ENCODE results near the gene CTCFL. TPM values are rescaled to one million over a fixed set of nuclear protein-coding genes. Genes with fewer than 3 reads are reported as not detected.

The CTCFL gene
- total and polyA plus RNA-seq, 4 donors, result 0.05 to 0.08 (median 0.08) TPM; not detected in 1

DNA sequence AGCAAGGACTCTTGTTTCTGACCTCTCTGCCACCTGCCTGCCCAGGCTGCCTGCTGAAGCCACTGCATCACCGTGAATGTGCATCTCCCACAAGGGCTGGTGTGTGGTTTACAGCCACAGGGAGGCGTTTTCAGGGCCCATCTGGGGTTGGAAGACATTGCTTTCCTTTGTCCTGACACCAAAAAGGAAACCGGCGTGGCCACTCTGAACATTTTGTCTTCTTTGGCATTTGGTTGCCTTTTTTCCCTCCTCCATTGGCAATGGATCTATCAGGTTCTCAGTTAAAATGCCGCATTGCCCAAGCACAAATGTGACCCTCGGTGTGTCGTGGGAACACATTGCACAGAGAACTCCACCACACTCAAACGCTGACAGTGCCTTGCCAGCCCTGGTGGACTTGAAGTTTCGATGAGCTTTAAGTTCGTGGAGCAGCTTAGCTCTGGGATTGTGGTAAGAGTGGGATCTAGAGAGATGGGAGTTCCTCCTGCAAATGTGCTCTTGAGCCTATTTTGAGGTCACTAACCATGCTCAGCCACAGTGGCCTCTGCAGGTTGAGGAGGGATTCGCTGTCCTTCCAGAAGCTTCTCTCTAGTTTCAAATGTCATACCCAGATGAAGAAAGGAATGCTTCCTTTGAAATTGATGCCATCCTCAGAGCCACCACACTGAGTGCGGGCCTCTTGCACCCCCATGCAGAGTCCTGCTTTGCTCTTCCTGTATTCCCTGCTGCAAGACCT lies 21.2 kb upstream of the CTCFL start:
- DNase-seq (ENCODE audit: low spot score), result no peak
- TF ChIP-seq JUND (IDR thresholded peaks at IDR 0.05) (no peak), GABPA (IDR thresholded peaks at IDR 0.05 in 1 of 2, conservative IDR thresholded peaks at IDR 0.05 in 1 of 2) (no peak), RXRA (IDR thresholded peaks at IDR 0.05) (peak in 1 of 2 donors; percentile 86), HNF4G (IDR thresholded peaks at IDR 0.05) (no peak), RAD21 (IDR thresholded peaks at IDR 0.05) (peak in 1 of 2 donors; percentile 43), HNF4A (conservative IDR thresholded peaks at IDR 0.05) (peak in 1 of 2 donors; percentile 73), FOXA1 (IDR thresholded peaks at IDR 0.05) (no peak), YY1 (IDR thresholded peaks at IDR 0.05) (peak; percentile 91), TAF1 (conservative IDR thresholded peaks at IDR 0.05) (no peak), FOXA2 (IDR thresholded peaks at IDR 0.05) (peak; percentile 39), EGR1 (IDR thresholded peaks at IDR 0.05; ENCODE audit: low read depth in 2 of 2) (peak in 1 of 2 donors; percentile 48), SP1 (IDR thresholded peaks at IDR 0.05) (no peak), NR2F2 (IDR thresholded peaks at IDR 0.05) (no peak)
- TF ChIP-seq, protein P1, sequence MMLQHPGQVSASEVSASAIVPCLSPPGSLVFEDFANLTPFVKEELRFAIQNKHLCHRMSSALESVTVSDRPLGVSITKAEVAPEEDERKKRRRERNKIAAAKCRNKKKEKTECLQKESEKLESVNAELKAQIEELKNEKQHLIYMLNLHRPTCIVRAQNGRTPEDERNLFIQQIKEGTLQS (IDR thresholded peaks at IDR 0.05), result no peak
- TF ChIP-seq, protein P2, sequence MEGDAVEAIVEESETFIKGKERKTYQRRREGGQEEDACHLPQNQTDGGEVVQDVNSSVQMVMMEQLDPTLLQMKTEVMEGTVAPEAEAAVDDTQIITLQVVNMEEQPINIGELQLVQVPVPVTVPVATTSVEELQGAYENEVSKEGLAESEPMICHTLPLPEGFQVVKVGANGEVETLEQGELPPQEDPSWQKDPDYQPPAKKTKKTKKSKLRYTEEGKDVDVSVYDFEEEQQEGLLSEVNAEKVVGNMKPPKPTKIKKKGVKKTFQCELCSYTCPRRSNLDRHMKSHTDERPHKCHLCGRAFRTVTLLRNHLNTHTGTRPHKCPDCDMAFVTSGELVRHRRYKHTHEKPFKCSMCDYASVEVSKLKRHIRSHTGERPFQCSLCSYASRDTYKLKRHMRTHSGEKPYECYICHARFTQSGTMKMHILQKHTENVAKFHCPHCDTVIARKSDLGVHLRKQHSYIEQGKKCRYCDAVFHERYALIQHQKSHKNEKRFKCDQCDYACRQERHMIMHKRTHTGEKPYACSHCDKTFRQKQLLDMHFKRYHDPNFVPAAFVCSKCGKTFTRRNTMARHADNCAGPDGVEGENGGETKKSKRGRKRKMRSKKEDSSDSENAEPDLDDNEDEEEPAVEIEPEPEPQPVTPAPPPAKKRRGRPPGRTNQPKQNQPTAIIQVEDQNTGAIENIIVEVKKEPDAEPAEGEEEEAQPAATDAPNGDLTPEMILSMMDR (IDR thresholded peaks at IDR 0.05; ENCODE audit: low read depth, low read length, missing input control), result peak; percentile 24
- TF ChIP-seq, protein P3, sequence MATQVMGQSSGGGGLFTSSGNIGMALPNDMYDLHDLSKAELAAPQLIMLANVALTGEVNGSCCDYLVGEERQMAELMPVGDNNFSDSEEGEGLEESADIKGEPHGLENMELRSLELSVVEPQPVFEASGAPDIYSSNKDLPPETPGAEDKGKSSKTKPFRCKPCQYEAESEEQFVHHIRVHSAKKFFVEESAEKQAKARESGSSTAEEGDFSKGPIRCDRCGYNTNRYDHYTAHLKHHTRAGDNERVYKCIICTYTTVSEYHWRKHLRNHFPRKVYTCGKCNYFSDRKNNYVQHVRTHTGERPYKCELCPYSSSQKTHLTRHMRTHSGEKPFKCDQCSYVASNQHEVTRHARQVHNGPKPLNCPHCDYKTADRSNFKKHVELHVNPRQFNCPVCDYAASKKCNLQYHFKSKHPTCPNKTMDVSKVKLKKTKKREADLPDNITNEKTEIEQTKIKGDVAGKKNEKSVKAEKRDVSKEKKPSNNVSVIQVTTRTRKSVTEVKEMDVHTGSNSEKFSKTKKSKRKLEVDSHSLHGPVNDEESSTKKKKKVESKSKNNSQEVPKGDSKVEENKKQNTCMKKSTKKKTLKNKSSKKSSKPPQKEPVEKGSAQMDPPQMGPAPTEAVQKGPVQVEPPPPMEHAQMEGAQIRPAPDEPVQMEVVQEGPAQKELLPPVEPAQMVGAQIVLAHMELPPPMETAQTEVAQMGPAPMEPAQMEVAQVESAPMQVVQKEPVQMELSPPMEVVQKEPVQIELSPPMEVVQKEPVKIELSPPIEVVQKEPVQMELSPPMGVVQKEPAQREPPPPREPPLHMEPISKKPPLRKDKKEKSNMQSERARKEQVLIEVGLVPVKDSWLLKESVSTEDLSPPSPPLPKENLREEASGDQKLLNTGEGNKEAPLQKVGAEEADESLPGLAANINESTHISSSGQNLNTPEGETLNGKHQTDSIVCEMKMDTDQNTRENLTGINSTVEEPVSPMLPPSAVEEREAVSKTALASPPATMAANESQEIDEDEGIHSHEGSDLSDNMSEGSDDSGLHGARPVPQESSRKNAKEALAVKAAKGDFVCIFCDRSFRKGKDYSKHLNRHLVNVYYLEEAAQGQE (IDR thresholded peaks at IDR 0.05), result peak; percentile 65
- TF ChIP-seq, protein P4, sequence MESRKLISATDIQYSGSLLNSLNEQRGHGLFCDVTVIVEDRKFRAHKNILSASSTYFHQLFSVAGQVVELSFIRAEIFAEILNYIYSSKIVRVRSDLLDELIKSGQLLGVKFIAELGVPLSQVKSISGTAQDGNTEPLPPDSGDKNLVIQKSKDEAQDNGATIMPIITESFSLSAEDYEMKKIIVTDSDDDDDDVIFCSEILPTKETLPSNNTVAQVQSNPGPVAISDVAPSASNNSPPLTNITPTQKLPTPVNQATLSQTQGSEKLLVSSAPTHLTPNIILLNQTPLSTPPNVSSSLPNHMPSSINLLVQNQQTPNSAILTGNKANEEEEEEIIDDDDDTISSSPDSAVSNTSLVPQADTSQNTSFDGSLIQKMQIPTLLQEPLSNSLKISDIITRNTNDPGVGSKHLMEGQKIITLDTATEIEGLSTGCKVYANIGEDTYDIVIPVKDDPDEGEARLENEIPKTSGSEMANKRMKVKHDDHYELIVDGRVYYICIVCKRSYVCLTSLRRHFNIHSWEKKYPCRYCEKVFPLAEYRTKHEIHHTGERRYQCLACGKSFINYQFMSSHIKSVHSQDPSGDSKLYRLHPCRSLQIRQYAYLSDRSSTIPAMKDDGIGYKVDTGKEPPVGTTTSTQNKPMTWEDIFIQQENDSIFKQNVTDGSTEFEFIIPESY (IDR thresholded peaks at IDR 0.05), result peak; percentile 23
- TF ChIP-seq, protein P5, sequence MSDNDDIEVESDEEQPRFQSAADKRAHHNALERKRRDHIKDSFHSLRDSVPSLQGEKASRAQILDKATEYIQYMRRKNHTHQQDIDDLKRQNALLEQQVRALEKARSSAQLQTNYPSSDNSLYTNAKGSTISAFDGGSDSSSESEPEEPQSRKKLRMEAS (IDR thresholded peaks at IDR 0.05), result peak; percentile 73
- Histone ChIP-seq H3K27me3 (ENCODE audit: control insufficient read depth in 4 of 4, insufficient read depth in 4 of 4, low read length in 3 of 4) (no peaks in the 10 kb centered on the region), H3K36me3 (ENCODE audit: control insufficient read depth in 4 of 4, insufficient read depth in 3 of 4, low read depth in 1 of 4, low read length in 3 of 4) (no peaks in the 10 kb centered on the region), H3K9me3 (ENCODE audit: control insufficient read depth in 4 of 4, low read length in 3 of 4) (no peaks in the 10 kb centered on the region), H3K27ac (ENCODE audit: low read depth in 1 of 2, low read length in 2 of 2) (peak overlapping the region; percentile 77 to 95), H3K4me3 (ENCODE audit: low read depth in 1 of 3, low read length in 3 of 3) (peak overlapping the region in 2 of 3 donors; percentile 0 to 14), H3K9ac (ENCODE audit: low read depth in 1 of 2, low read length in 2 of 2) (peak overlapping the region in 1 of 2 donors; percentile 0), H3K4me1 (ENCODE audit: control insufficient read depth in 4 of 4, insufficient read depth in 4 of 4, low read length in 3 of 4) (peaks cover 3 to 51% (median 18%) of the 10 kb centered on the region in 4 donors)
- WGBS, result 38% methylated on average over 12 of the region's 12 CpGs

Data from liver (tissue), 9 donors.